ENCODE data around the gene TMEM272. TPM values are rescaled to one million over a fixed set of nuclear protein-coding genes. Genes with fewer than 3 reads are reported as not detected.
A peak's percentile ranks its signal among the peaks of the same experiment; 100 is the strongest.

Gene TMEM272
- total RNA-seq, 3 donors from 2014 or later (not counting 1 experiment from before 2014, with no cell fraction given), result 0.08 TPM; not detected in 2

GRCh38 chr13:51823863-51824262 is 21.1 kb downstream of the TMEM272 start:
- Histone ChIP-seq H3K27ac (ENCODE audit: low read length) (no peak overlapping the region), H3K9me3 (ENCODE audit: control insufficient read depth, insufficient read depth, low read length) (no peaks in the 10 kb centered on the region), H3K4me3 (ENCODE audit: low read length) (no peak overlapping the region), H3K36me3 (ENCODE audit: control insufficient read depth, insufficient read depth, low read length) (no peaks in the 10 kb centered on the region), H3K27me3 (ENCODE audit: control insufficient read depth, insufficient read depth, low read length) (no peaks in the 10 kb centered on the region), H3K4me1 (ENCODE audit: control insufficient read depth, insufficient read depth, low read length) (peaks cover 63% of the 10 kb centered on the region)
- Mint-ChIP-seq H3K4me1 (peaks cover 54 to 66% of the 10 kb centered on the region in 2 donors), H3K27ac (peak overlapping the region in 1 of 2 donors; percentile 60), H3K4me3 (peak overlapping the region; percentile 60), H3K27me3 (ENCODE audit: low read depth in 2 of 2) (peaks cover 0 to 3% of the 10 kb centered on the region in 2 donors), H3K36me3 (no peaks in the 10 kb centered on the region), H3K9me3 (no peaks in the 10 kb centered on the region)
- no peak for ATAC-seq
- DNase-seq, result no peak
- WGBS (ENCODE audit: insufficient coverage), result 94% methylated on average over 1 of the region's 2 CpGs
- intact Hi-C loops (cut with micrococcal nuclease), result no loop called here
- no peak for TF ChIP-seq CTCF (IDR thresholded peaks at IDR 0.05)

GRCh38 chr13:51823359-51823758 is 21.6 kb downstream of the TMEM272 start:
- Histone ChIP-seq H3K4me3 (ENCODE audit: low read length) (no peak overlapping the region), H3K27me3 (ENCODE audit: control insufficient read depth, insufficient read depth, low read length) (no peaks in the 10 kb centered on the region), H3K9me3 (ENCODE audit: control insufficient read depth, insufficient read depth, low read length) (no peaks in the 10 kb centered on the region), H3K4me1 (ENCODE audit: control insufficient read depth, insufficient read depth, low read length) (peaks cover 63% of the 10 kb centered on the region), H3K36me3 (ENCODE audit: control insufficient read depth, insufficient read depth, low read length) (no peaks in the 10 kb centered on the region), H3K27ac (ENCODE audit: low read length) (no peak overlapping the region)
- Mint-ChIP-seq H3K27ac (no peak overlapping the region), H3K36me3 (no peaks in the 10 kb centered on the region), H3K27me3 (ENCODE audit: low read depth in 2 of 2) (peaks cover 0 to 6% of the 10 kb centered on the region in 2 donors), H3K4me3 (no peak overlapping the region), H3K9me3 (no peaks in the 10 kb centered on the region), H3K4me1 (peaks cover 58 to 66% of the 10 kb centered on the region in 2 donors)
- no peak for DNase-seq
- no peak for ATAC-seq
- intact Hi-C loops (cut with micrococcal nuclease), result no loop called here
- 97% methylated on average over 2 of the region's 2 CpGs for WGBS (ENCODE audit: insufficient coverage)
- no peak for TF ChIP-seq CTCF (IDR thresholded peaks at IDR 0.05)

- WGBS (ENCODE audit: insufficient coverage), result 49% methylated on average over 13 of the region's 13 CpGs
- peaks cover 0 to 7% of the 10 kb centered on the region in 2 donors for H3K27me3 Mint-ChIP-seq (ENCODE audit: low read depth in 2 of 2)
- no peaks in the 10 kb centered on the region for H3K36me3 Mint-ChIP-seq
- peaks cover 57% of the 10 kb centered on the region for H3K4me1 ChIP-seq (ENCODE audit: control insufficient read depth, insufficient read depth, low read length)
- peak in 1 of 3 donors; percentile 18 for ATAC-seq
- peak overlapping the region; percentile 82 for H3K4me3 Mint-ChIP-seq
- TF ChIP-seq CTCF (IDR thresholded peaks at IDR 0.05), result no peak
- H3K36me3 ChIP-seq (ENCODE audit: control insufficient read depth, insufficient read depth, low read length), result no peaks in the 10 kb centered on the region
- H3K27me3 ChIP-seq (ENCODE audit: control insufficient read depth, insufficient read depth, low read length), result no peaks in the 10 kb centered on the region
- intact Hi-C loops (cut with micrococcal nuclease), result no loop called here
- H3K27ac ChIP-seq (ENCODE audit: low read length), result peak overlapping the region; percentile 8
- peaks cover 52 to 64% of the 10 kb centered on the region in 2 donors for H3K4me1 Mint-ChIP-seq
- no peak overlapping the region for H3K4me3 ChIP-seq (ENCODE audit: low read length)
- peak in 1 of 2 donors; percentile 63 for DNase-seq
- no peaks in the 10 kb centered on the region for H3K9me3 ChIP-seq (ENCODE audit: control insufficient read depth, insufficient read depth, low read length)
- H3K27ac Mint-ChIP-seq, result peak overlapping the region; percentile 69 to 76
- no peaks in the 10 kb centered on the region for H3K9me3 Mint-ChIP-seq
These were observed 22.7 kb downstream of the TMEM272 start for GRCh38 chr13:51822106-51822815.
